CD14-positive monocyte (primary cell): ENCODE measurements around the gene OSBPL2. TPM values are rescaled to one million over a fixed set of nuclear protein-coding genes. Genes with fewer than 3 reads are reported as not detected.

Experiments
- DNase-seq, 3 donors: peaks; one replicate each; pipeline ENCODE4 v3.0.0-alpha.2; 2011 to 2022
- H2AFZ ChIP-seq: 2 replicates; pipeline ENCODE4 v1.6.0; 2012; ENCODE audit warnings: mild to moderate bottlenecking, low read depth, low read length, inconsistent platforms; ENCODE audit not compliant: insufficient read depth, poor library complexity, severe bottlenecking
- H3K27ac ChIP-seq, 2 donors: 1 replicate in 1 of 2; 2 replicates in 1 of 2; pipeline ENCODE4 v1.5.1; 2012 to 2013; ENCODE audit warnings: low read length in 2 of 2, control low read depth in 1 of 2, inconsistent platforms in 1 of 2, low read depth in 1 of 2, mild to moderate bottlenecking in 1 of 2
- H3K27me3 ChIP-seq, 2 donors: one replicate each; pipeline versions ENCODE4 v1.6.0 to v1.6.1; 2011 to 2013; ENCODE audit warnings: low read length in 2 of 2; ENCODE audit not compliant: control insufficient read depth in 2 of 2, insufficient read depth in 2 of 2
- H3K36me3 ChIP-seq, 2 donors: replicated peaks in 1 of 2; 1 replicate in 1 of 2; 2 replicates in 1 of 2; pipeline versions ENCODE4 v1.5.1 to v1.6.1; 2012 to 2013; ENCODE audit warnings: low read length in 2 of 2, control low read depth in 1 of 2, inconsistent platforms in 1 of 2, mild to moderate bottlenecking in 1 of 2; ENCODE audit not compliant: insufficient read depth in 2 of 2, control insufficient read depth in 1 of 2
- H3K4me1 ChIP-seq, 2 donors: 1 replicate in 1 of 2; 2 replicates in 1 of 2; pipeline versions ENCODE4 v1.5.1 to v1.6.1; 2012 to 2013; ENCODE audit warnings: low read length in 2 of 2, control low read depth in 1 of 2, inconsistent platforms in 1 of 2, mild to moderate bottlenecking in 1 of 2, moderate library complexity in 1 of 2; ENCODE audit not compliant: insufficient read depth in 2 of 2, control insufficient read depth in 1 of 2
- H3K4me2 ChIP-seq: replicated peaks from 2 replicates; pipeline ENCODE3; 2012; ENCODE audit warnings: low read length, moderate library complexity, mild to moderate bottlenecking; ENCODE audit not compliant: poor library complexity, severe bottlenecking; ENCODE audit errors: extremely low read depth
- H3K4me3 ChIP-seq, 3 experiments: fragments of 200-600 bp in 1 of 3; sonication (generic) in 1 of 3; replicated peaks in 1 of 3; 1 replicate in 2 of 3; 2 replicates in 1 of 3; pipeline ENCODE4 v1.5.1; 2011 to 2013; ENCODE audit warnings: low read length in 3 of 3, mild to moderate bottlenecking in 3 of 3, control low read depth in 2 of 3, low read depth in 2 of 3, inconsistent platforms in 1 of 3, moderate library complexity in 1 of 3
- H3K79me2 ChIP-seq: 2 replicates; pipeline ENCODE4 v1.6.0; 2012; ENCODE audit warnings: mild to moderate bottlenecking, control low read depth, inconsistent platforms, low read length, moderate library complexity; ENCODE audit not compliant: insufficient read depth
- H3K9ac ChIP-seq: 2 replicates; pipeline ENCODE4 v1.6.0; 2017; ENCODE audit warnings: low read length, mild to moderate bottlenecking; ENCODE audit not compliant: insufficient read depth, poor library complexity, severe bottlenecking
- H3K9me3 ChIP-seq, 2 donors: replicated peaks in 1 of 2; 1 replicate in 1 of 2; 2 replicates in 1 of 2; pipeline versions ENCODE4 v1.5.1 to v1.6.1; 2012 to 2013; ENCODE audit warnings: low read length in 2 of 2, control low read depth in 1 of 2; ENCODE audit not compliant: control insufficient read depth in 1 of 2, insufficient read depth in 1 of 2
- H4K20me1 ChIP-seq: 2 replicates; pipeline ENCODE4 v1.6.0; 2012; ENCODE audit warnings: mild to moderate bottlenecking, low read length, control low read depth, moderate library complexity; ENCODE audit not compliant: insufficient read depth
- H3K27ac Mint-ChIP-seq, 7 donors: one replicate each; pipeline ENCODE4 v1.8.0; 2020; ENCODE audit warnings: mild to moderate bottlenecking in 7 of 7, mixed read lengths in 7 of 7, moderate library complexity in 6 of 7, inconsistent platforms in 2 of 7
- H3K27me3 Mint-ChIP-seq, 3 donors: one replicate each; pipeline ENCODE4 v1.8.0; 2021 to 2022; ENCODE audit warnings: low read depth in 3 of 3, mild to moderate bottlenecking in 3 of 3, mixed read lengths in 3 of 3, moderate library complexity in 3 of 3, inconsistent platforms in 1 of 3
- H3K36me3 Mint-ChIP-seq, 2 donors: one replicate each; pipeline ENCODE4 v1.8.0; 2020; ENCODE audit warnings: mixed read lengths in 2 of 2, inconsistent platforms in 1 of 2, mild to moderate bottlenecking in 1 of 2
- H3K4me1 Mint-ChIP-seq: one replicate; pipeline ENCODE4 v1.8.0; 2020; ENCODE audit warnings: mild to moderate bottlenecking, mixed read lengths
- H3K4me3 Mint-ChIP-seq, 2 donors: one replicate each; pipeline ENCODE4 v1.8.0; 2020; ENCODE audit warnings: mild to moderate bottlenecking in 2 of 2, mixed read lengths in 2 of 2, moderate library complexity in 1 of 2
- H3K9me3 Mint-ChIP-seq, 7 donors: one replicate each; pipeline ENCODE4 v1.8.0; 2020 to 2022; ENCODE audit warnings: mixed read lengths in 7 of 7, mild to moderate bottlenecking in 6 of 7, moderate library complexity in 6 of 7, inconsistent platforms in 2 of 7
- CTCF ChIP-seq: fragments of 200-600 bp; IDR thresholded peaks from one replicate; pipeline ENCODE4 v1.8.0; 2022; ENCODE audit warnings: antibody characterized with exemption, mild to moderate bottlenecking
- WGBS: methylation state at CpG from one replicate; pipeline ENCODE4 v1.1.5; 2013; ENCODE audit warnings: missing lambda C conversion rate; ENCODE audit not compliant: insufficient coverage; 5-methylcytosine and 5-hydroxymethylcytosine counted together
- intact Hi-C, 2 donors: fragments of 100-400 bp; cut with micrococcal nuclease; formaldehyde crosslinking; loops; one replicate each; pipeline versions ENCODE4 v1.15.0 to v1.15.1; 2023
- polyA plus RNA-seq, 3 donors: library from polyadenylated mRNA; depleted of rRNA in 1 of 3; unstranded in 2 of 3; stranded (reverse) in 1 of 3; fragments of 300-500 nt in 2 of 3; fragments of >200 nt in 1 of 3; fragmentation: Illumina TruSeq in 2 of 3; gene quantifications; 1 replicate in 2 of 3; 2 replicates in 1 of 3; pipeline ENCODE4 v1.2.3, GENCODE V29; 2012 to 2021

Gene OSBPL2
- polyA plus RNA-seq, 3 donors: 12.9 to 29.1 (median 17.9) TPM

GRCh38 chr20:62211769-62212288 is 26.5 kb upstream of the OSBPL2 start:
- no peaks in the 10 kb centered on the region for H3K9me3 Mint-ChIP-seq
- H3K4me1 ChIP-seq: no peaks in the 10 kb centered on the region
- no peak for DNase-seq
- H3K27ac ChIP-seq: no peak overlapping the region
- H3K27ac Mint-ChIP-seq: no peak overlapping the region
- H3K36me3 Mint-ChIP-seq: no peaks in the 10 kb centered on the region
- H3K4me3 Mint-ChIP-seq: no peak overlapping the region
- H3K27me3 Mint-ChIP-seq: peaks cover 5 to 27% (median 9%) of the 10 kb centered on the region in 3 donors
- H3K4me3 ChIP-seq: no peak overlapping the region
- no peaks in the 10 kb centered on the region for H3K4me1 Mint-ChIP-seq
- peaks cover 0 to 9% of the 10 kb centered on the region in 2 donors for H3K27me3 ChIP-seq
- no peaks in the 10 kb centered on the region for H3K36me3 ChIP-seq
- H3K9me3 ChIP-seq: no peaks in the 10 kb centered on the region
- WGBS: 83% methylated on average over 6 of the region's 9 CpGs
- H3K4me2 ChIP-seq: no peak overlapping the region
- H4K20me1 ChIP-seq: no peaks in the 10 kb centered on the region
- no peaks in the 10 kb centered on the region for H3K79me2 ChIP-seq
- intact Hi-C loops: no loop called here
- TF ChIP-seq CTCF: no peak
- no peak overlapping the region for H3K9ac ChIP-seq
- no peak overlapping the region for H2AFZ ChIP-seq

- Histone ChIP-seq H3K4me1 (no peaks in the 10 kb centered on the region), H3K9ac (no peak overlapping the region), H3K27ac (no peak overlapping the region), H2AFZ (no peak overlapping the region), H3K27me3 (peaks cover 0 to 9% of the 10 kb centered on the region in 2 donors), H3K79me2 (no peaks in the 10 kb centered on the region), H3K4me3 (no peak overlapping the region), H4K20me1 (no peaks in the 10 kb centered on the region), H3K9me3 (no peaks in the 10 kb centered on the region), H3K4me2 (no peak overlapping the region), H3K36me3 (no peaks in the 10 kb centered on the region)
- DNase-seq: no peak
- Mint-ChIP-seq H3K36me3 (no peaks in the 10 kb centered on the region), H3K4me1 (no peaks in the 10 kb centered on the region), H3K27ac (no peak overlapping the region), H3K4me3 (no peak overlapping the region), H3K9me3 (no peaks in the 10 kb centered on the region), H3K27me3 (peaks cover 5 to 32% (median 14%) of the 10 kb centered on the region in 3 donors)
- intact Hi-C loops: no loop called here
- TF ChIP-seq CTCF: no peak
- WGBS: 40% methylated on average over 9 of the region's 10 CpGs
Measured at GRCh38 chr20:62212299-62212698, 26.0 kb upstream of the OSBPL2 start.
